Natural killer cell (primary cell): ENCODE data around the gene ARL1. TPM values are rescaled to one million over a fixed set of nuclear protein-coding genes. Genes with fewer than 3 reads are reported as not detected.
"Not testable (repeated sequence)": the region's sequence is repeated elsewhere in the genome, so short reads cannot be mapped to it uniquely, and the experiment has no call there.

ENCODE experiments used
- ATAC-seq, 3 donors: fragments of 150-1000 bp in 2 of 3; fragments of 200-7000 bp in 1 of 3; cut with Tn5 transposase; 1 replicate in 1 of 3; 2 replicates in 2 of 3; pipeline ENCODE4 v1.10.0; 2021; ENCODE audit warnings: mild to moderate bottlenecking in 2 of 3, moderate library complexity in 2 of 3
- DNase-seq, 2 donors: peaks; one replicate each; pipeline versions ENCODE4 v3.0.0 to v3.0.0-alpha.2; 2013 to 2021; ENCODE audit warnings: mixed read lengths in 1 of 2
- H3K27ac ChIP-seq: one replicate; pipeline ENCODE4 v1.5.1; 2013; ENCODE audit warnings: mild to moderate bottlenecking, low read length
- H3K27me3 ChIP-seq: one replicate; pipeline ENCODE4 v1.6.1; 2013; ENCODE audit warnings: low read length; ENCODE audit not compliant: control insufficient read depth, insufficient read depth
- H3K36me3 ChIP-seq: one replicate; pipeline ENCODE4 v1.6.1; 2013; ENCODE audit warnings: low read length; ENCODE audit not compliant: control insufficient read depth, insufficient read depth
- H3K4me1 ChIP-seq: one replicate; pipeline ENCODE4 v1.6.1; 2013; ENCODE audit warnings: low read length; ENCODE audit not compliant: control insufficient read depth, insufficient read depth
- H3K4me3 ChIP-seq: one replicate; pipeline ENCODE4 v1.5.1; 2013; ENCODE audit warnings: low read length
- H3K9me3 ChIP-seq: one replicate; pipeline ENCODE4 v1.6.1; 2013; ENCODE audit warnings: low read length; ENCODE audit not compliant: control insufficient read depth, insufficient read depth
- H3K27ac Mint-ChIP-seq, 2 donors: one replicate each; pipeline ENCODE4 v1.8.0; 2022; ENCODE audit warnings: mild to moderate bottlenecking in 2 of 2, mixed read lengths in 2 of 2, moderate library complexity in 1 of 2
- H3K27me3 Mint-ChIP-seq, 2 donors: one replicate each; pipeline ENCODE4 v1.8.0; 2022; ENCODE audit warnings: low read depth in 2 of 2, mixed read lengths in 2 of 2
- H3K36me3 Mint-ChIP-seq: one replicate; pipeline ENCODE4 v1.8.0; 2022; ENCODE audit warnings: mixed read lengths
- H3K4me1 Mint-ChIP-seq, 2 donors: one replicate each; pipeline ENCODE4 v1.8.0; 2022; ENCODE audit warnings: mixed read lengths in 2 of 2
- H3K4me3 Mint-ChIP-seq: one replicate; pipeline ENCODE4 v1.8.0; 2022; ENCODE audit warnings: mild to moderate bottlenecking, moderate library complexity, mixed read lengths
- H3K9me3 Mint-ChIP-seq, 2 donors: one replicate each; pipeline ENCODE4 v1.8.0; 2022; ENCODE audit warnings: mixed read lengths in 2 of 2
- CTCF ChIP-seq: fragments of 200-600 bp; IDR thresholded peaks from one replicate; pipeline ENCODE4 v1.8.0; 2022; ENCODE audit warnings: antibody characterized with exemption
- WGBS: methylation state at CpG from one replicate; pipeline ENCODE4 v1.1.7; 2013; ENCODE audit warnings: missing lambda C conversion rate; ENCODE audit not compliant: insufficient coverage; 5-methylcytosine and 5-hydroxymethylcytosine counted together
- intact Hi-C: fragments of 100-400 bp; cut with micrococcal nuclease; formaldehyde crosslinking; loops from one replicate; pipeline ENCODE4 v1.14.2; 2022
- total RNA-seq, 4 donors: library from RNA; stranded (reverse); fragments of 120-200 nt in 1 of 4; gene quantifications; one replicate each; pipeline versions ENCODE4 v1.2.3 to v1.2.4, GENCODE V29; 2013 to 2022

Gene ARL1
- total RNA-seq, 3 donors from 2014 or later (not counting 1 experiment from before 2014, with no cell fraction given), result 32.0 to 32.6 (median 32.2) TPM

DNA sequence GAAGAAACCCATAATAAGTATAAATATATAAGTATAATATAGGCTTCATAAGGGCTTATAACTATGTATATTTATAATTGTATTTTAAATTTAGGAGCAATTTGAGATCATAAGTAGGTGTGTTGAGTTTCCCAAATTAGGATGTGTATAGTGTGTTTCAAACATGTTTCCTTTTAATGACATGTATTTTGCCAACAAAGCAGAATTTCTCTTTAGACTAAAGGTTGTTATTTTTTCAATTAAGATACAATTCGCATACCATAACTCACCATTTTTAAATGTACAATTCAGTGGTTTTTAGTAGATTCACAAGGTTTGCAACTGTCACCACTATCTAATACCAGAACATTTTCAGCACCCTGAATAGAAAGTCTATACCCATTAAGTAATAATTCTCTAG, 7.7 kb upstream of the ARL1 start:
- TF ChIP-seq CTCF, result no peak
- Mint-ChIP-seq H3K27ac (no peak overlapping the region), H3K4me1 (no peaks in the 10 kb centered on the region), H3K27me3 (peaks cover 2 to 10% of the 10 kb centered on the region in 2 donors), H3K36me3 (no peaks in the 10 kb centered on the region), H3K9me3 (no peaks in the 10 kb centered on the region), H3K4me3 (no peak overlapping the region)
- DNase-seq, result no peak
- peaks cover 2% of the 10 kb centered on the region for H3K27me3 ChIP-seq
- H3K4me3 ChIP-seq, result no peak overlapping the region
- H3K27ac ChIP-seq, result no peak overlapping the region
- H3K4me1 ChIP-seq, result no peaks in the 10 kb centered on the region
- intact Hi-C loops, result no loop called here
- 100% methylated on average over 1 of the region's 1 CpG for WGBS
- H3K9me3 ChIP-seq, result no peaks in the 10 kb centered on the region
- no peak for ATAC-seq
- no peaks in the 10 kb centered on the region for H3K36me3 ChIP-seq

DNA sequence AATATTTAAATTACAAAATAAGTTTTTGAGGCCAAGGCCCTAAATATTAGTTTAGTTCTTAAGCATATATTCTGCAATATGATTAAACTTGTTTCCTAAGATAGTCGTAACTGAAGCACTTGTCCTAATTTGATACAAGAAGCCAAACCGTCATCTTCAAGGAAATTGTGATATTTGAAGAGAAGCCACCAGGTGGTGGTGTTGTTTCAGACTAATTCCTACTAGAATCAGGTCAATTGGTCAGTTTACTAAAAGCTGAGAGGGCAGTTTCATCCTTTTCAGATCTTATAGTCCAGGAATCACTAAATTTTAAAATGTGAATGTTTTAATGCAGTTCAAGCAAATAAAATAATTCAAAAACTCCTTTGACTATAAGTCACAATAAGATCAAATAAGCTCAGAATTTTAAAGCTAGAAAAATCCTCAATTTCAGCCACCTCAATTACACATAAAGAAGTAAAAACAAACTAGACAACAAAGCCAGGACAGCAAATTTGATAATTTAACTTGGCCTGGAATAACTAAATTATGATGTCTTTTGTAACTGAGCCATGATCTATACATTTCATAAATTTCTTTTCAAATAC, 7.1 kb upstream of the ARL1 start:
- H3K36me3 Mint-ChIP-seq, result no peaks in the 10 kb centered on the region
- ATAC-seq (peak in 2 of 3 donors; percentile 34 to 54), DNase-seq (peak in 1 of 2 donors; percentile 53)
- Histone ChIP-seq H3K4me1 (no peaks in the 10 kb centered on the region), H3K4me3 (no peak overlapping the region), H3K36me3 (no peaks in the 10 kb centered on the region), H3K27me3 (peaks cover 2% of the 10 kb centered on the region), H3K27ac (no peak overlapping the region), H3K9me3 (no peaks in the 10 kb centered on the region)
- H3K27ac Mint-ChIP-seq, result no peak overlapping the region
- WGBS, result 0% methylated on average over 1 of the region's 2 CpGs
- H3K4me1 Mint-ChIP-seq, result no peaks in the 10 kb centered on the region
- TF ChIP-seq CTCF, result peak; percentile 78
- no peaks in the 10 kb centered on the region for H3K9me3 Mint-ChIP-seq
- peaks cover 2 to 10% of the 10 kb centered on the region in 2 donors for H3K27me3 Mint-ChIP-seq
- intact Hi-C loops, result loop anchor here (1.0 kb wide), 1 partner anchor 345 kb away; no protein-coding TSS in a partner anchor
- H3K4me3 Mint-ChIP-seq, result no peak overlapping the region

DNA sequence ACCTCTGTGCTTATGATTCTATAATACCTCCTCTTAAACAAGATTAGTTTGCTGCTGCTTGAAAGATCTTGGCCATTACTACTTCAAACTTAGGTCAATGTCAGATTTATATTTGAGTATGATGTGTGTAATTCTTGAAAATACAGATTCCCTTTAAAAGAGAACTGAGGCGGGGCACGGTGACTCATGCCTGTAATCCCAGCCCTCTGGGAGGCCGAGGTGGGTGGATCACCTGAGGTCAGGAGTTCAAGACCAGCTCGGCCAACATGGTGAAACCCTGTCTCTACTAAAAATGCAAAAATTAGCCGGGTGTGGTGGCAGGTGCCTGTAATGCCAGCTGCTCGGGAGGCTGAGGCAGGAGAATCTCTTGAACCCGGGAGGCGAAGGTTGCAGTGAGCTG, 2.6 kb upstream of the ARL1 start:
- H3K4me3 Mint-ChIP-seq, result peak overlapping the region; percentile 45

DNA sequence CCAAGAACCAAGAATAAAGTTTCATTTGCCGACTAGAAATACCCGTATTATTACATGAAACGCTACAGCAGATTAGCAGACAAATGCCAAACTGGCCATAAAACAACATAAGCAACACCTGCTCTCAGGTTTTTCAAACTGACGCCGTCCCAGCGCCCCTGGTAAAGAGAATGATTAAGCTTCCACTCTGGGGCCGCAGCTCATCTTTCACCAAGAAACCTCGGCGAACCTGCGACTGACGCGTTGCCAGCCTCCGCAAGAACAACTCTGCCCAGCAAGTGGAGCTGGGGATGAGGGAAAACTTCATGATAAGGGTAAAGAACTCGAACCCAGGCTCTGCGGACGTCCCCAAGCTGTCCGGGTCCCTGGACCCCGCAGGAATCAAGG, 530 bp downstream of the ARL1 start:
- H3K4me1 ChIP-seq, result peaks cover 18% of the 10 kb centered on the region
- no peaks in the 10 kb centered on the region for H3K36me3 Mint-ChIP-seq
- H3K36me3 ChIP-seq, result no peaks in the 10 kb centered on the region
- no peaks in the 10 kb centered on the region for H3K9me3 ChIP-seq
- H3K4me1 Mint-ChIP-seq, result peaks cover 25 to 32% of the 10 kb centered on the region in 2 donors
- H3K4me3 Mint-ChIP-seq, result peak overlapping the region; percentile 98
- no peak for TF ChIP-seq CTCF
- H3K9me3 Mint-ChIP-seq, result no peaks in the 10 kb centered on the region
- ATAC-seq (peak; percentile 17 to 48 (median 29)), DNase-seq (peak in 1 of 2 donors; percentile 46)
- under 1% methylated on average over 18 of the region's 18 CpGs for WGBS
- intact Hi-C loops, result loop anchor here (5.0 kb wide), 1 partner anchor 425 kb away; the partner anchor contains the start of gene GNPTAB
- peaks cover 2% of the 10 kb centered on the region for H3K27me3 ChIP-seq
- H3K27ac ChIP-seq, result peak overlapping the region; percentile 95
- H3K27ac Mint-ChIP-seq, result peak overlapping the region; percentile 93 to 95
- peaks cover 0 to under 1% of the 10 kb centered on the region in 2 donors for H3K27me3 Mint-ChIP-seq
- peak overlapping the region; percentile 78 for H3K4me3 ChIP-seq

More for the DNA sequence above, 2.6 kb upstream of the ARL1 start:
- peaks cover 18% of the 10 kb centered on the region for H3K4me1 ChIP-seq
- H3K27ac ChIP-seq, H3K27me3 Mint-ChIP-seq, H3K4me3 ChIP-seq, ATAC-seq, H3K9me3 ChIP-seq, H3K36me3 ChIP-seq, H3K27ac Mint-ChIP-seq, H3K27me3 ChIP-seq, intact Hi-C loops, H3K36me3 Mint-ChIP-seq, DNase-seq, H3K9me3 Mint-ChIP-seq: not testable (repeated sequence)
- WGBS, result 90% methylated on average over 8 of the region's 8 CpGs
- H3K4me1 Mint-ChIP-seq, result peaks cover 25 to 26% of the 10 kb centered on the region in 2 donors

GRCh38 chr12:101391181-101391580, 16.4 kb downstream of the ARL1 start:
- DNase-seq, H3K27ac ChIP-seq, H3K4me3 ChIP-seq, H3K4me1 Mint-ChIP-seq, H3K4me1 ChIP-seq, H3K9me3 Mint-ChIP-seq, intact Hi-C loops, H3K9me3 ChIP-seq, H3K4me3 Mint-ChIP-seq, ATAC-seq, H3K27me3 ChIP-seq, H3K27me3 Mint-ChIP-seq, H3K27ac Mint-ChIP-seq: not testable (repeated sequence)
- WGBS, result no CpG with 5 or more reads among the region's 3 CpGs
- H3K36me3 Mint-ChIP-seq, result peaks cover 18% of the 10 kb centered on the region
- H3K36me3 ChIP-seq, result peaks cover 51% of the 10 kb centered on the region
